Prostate gland (tissue), 2 donors: ENCODE data around the gene CSTPP1.

Experiments used
- CTCF ChIP-seq, 4 experiments: fragments of 200-600 bp in 2 of 4; fragments of 450-650 bp in 2 of 4; sonication (generic) in 2 of 4; IDR thresholded peaks; 1 replicate in 3 of 4; 2 replicates in 1 of 4; pipeline ENCODE4 v1.5.1; 2016 to 2019; ENCODE audit warnings: antibody characterized with exemption in 4 of 4, mild to moderate bottlenecking in 2 of 4, moderate library complexity in 2 of 4
- POLR2A ChIP-seq: fragments of 450-650 bp; IDR thresholded peaks from one replicate; pipeline ENCODE4 v1.6.1; 2016; ENCODE audit warnings: antibody characterized with exemption, mild to moderate bottlenecking
- POLR2AphosphoS5 ChIP-seq: sonication (generic); formaldehyde crosslinking; IDR thresholded peaks from one replicate; pipeline ENCODE4 v1.6.1; 2017; ENCODE audit warnings: antibody characterized with exemption

DNA sequence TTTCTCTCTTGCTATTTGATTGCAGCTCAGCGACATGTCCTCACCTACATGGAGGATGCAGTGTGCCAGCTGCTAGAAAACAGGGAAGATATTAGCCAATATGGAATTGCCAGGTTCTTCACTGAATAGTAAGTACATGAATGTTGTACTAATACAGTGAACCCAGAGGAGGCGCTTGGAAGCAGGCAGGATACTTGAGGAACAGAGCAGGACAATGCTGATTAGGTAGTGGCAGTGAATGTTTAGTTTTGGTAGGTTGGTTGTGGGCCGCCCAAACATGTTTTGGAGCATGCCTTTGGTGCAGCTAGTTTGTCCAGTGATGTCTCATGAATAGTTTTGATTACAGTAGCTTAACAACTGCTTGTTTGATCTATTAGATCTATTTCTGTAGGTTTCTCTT is 50.6 kb downstream of the CSTPP1 start:
- TF ChIP-seq CTCF (IDR thresholded peaks at IDR 0.05), result peak in 1 of 4 experiments; percentile 4
- no peak for TF ChIP-seq POLR2A
- TF ChIP-seq POLR2AphosphoS5, result no peak
